ENCODE data around the gene KLK11. TPM values are rescaled to one million over a fixed set of nuclear protein-coding genes. Genes with fewer than 3 reads are reported as not detected.

The KLK11 gene
- total RNA-seq, 4 donors from 2014 or later = 219 to 420 (median 258) TPM

DNA sequence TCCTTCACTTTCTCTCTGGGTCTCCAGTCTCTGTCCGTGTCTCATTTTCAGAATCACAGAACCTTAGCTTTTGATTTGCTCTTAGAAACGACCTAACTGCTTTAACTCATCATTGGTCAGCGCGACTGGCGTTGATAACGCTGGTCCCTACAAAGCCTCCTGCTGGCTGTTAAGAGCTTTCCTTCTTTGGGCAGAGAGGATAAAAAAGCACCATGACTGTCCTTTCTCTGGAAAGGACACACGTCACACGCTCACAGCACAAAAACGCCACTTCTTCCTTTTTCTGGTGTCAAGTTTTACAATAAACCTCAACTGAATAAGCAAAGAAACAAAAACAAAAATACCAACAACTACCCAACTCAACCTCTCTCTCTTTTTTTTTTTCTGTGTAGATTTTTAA lies 10.1 kb upstream of the KLK11 start:
- H3K4me3 ChIP-seq (ENCODE audit: low read depth, poor library complexity, severe bottlenecking) = no peak overlapping the region
- no peak for TF ChIP-seq POLR2A (IDR thresholded peaks at IDR 0.05)
- TF ChIP-seq, protein P1, sequence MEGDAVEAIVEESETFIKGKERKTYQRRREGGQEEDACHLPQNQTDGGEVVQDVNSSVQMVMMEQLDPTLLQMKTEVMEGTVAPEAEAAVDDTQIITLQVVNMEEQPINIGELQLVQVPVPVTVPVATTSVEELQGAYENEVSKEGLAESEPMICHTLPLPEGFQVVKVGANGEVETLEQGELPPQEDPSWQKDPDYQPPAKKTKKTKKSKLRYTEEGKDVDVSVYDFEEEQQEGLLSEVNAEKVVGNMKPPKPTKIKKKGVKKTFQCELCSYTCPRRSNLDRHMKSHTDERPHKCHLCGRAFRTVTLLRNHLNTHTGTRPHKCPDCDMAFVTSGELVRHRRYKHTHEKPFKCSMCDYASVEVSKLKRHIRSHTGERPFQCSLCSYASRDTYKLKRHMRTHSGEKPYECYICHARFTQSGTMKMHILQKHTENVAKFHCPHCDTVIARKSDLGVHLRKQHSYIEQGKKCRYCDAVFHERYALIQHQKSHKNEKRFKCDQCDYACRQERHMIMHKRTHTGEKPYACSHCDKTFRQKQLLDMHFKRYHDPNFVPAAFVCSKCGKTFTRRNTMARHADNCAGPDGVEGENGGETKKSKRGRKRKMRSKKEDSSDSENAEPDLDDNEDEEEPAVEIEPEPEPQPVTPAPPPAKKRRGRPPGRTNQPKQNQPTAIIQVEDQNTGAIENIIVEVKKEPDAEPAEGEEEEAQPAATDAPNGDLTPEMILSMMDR (IDR thresholded peaks at IDR 0.05) = no peak
- intact Hi-C loops (cut with DNase I; ENCODE audit: low total_unique reads) = no loop called here
- 68 to 73% methylated on average over 9 of the region's 9 CpGs for WGBS, 2 donors
- no peak for DNase-seq (ENCODE audit: low spot score in 2 of 2)

- WGBS, 2 donors = 53 to 56% methylated on average over 11 of the region's 11 CpGs
- H3K4me3 ChIP-seq (ENCODE audit: low read depth, poor library complexity, severe bottlenecking) = no peak within 1 kb of the TSS
- TF ChIP-seq, protein P1 (IDR thresholded peaks at IDR 0.05) = no peak
- TF ChIP-seq POLR2A (IDR thresholded peaks at IDR 0.05) = no peak
- no peak for DNase-seq (ENCODE audit: low spot score in 2 of 2)
- intact Hi-C loops (cut with DNase I; ENCODE audit: low total_unique reads) = no loop called here
Measured at GRCh38 chr19:51034704-51035103, 8.3 kb upstream of the KLK11 start, which contains the start of gene KLK12. Gene KLK12 (minus strand): TSS chr19:51035002. CDS start chr19:51034621, 381 bp downstream.

GRCh38 chr19:51031880-51032225 lies 5.4 kb upstream of the KLK11 start:
- TF ChIP-seq POLR2A (IDR thresholded peaks at IDR 0.05) = no peak
- TF ChIP-seq, protein P1 (IDR thresholded peaks at IDR 0.05) = no peak
- DNase-seq (ENCODE audit: low spot score in 2 of 2) = no peak

DNA sequence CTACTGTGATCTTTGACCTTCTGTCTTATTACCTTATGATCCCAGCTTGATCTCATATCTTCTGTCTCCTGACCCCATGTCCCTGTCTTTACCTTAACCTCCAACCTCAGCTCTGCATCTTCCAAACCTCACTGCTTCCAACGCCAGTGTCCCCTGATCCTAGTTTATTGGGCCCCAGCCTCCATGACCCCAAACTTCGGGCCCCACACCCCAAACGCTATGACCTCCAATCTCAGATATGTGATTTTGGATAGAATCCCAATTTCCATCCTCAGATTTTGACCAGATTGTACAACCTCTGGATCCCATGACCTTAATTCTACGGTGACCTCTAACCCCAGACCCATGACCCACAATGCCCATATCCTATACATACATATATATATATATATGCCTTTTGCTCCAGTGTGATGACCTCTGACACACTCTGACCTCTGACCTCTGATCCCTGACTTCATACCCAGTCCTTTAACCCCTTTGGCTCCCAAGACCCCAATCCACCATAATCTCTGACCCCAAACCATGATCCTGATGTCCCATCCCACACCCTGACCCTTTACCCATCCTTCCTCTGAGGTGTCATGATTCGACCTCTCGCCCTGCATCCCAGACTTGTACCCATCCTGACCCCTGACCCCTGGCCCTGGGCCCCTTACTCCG lies 4.9 kb upstream of the KLK11 start:
- H3K4me3 ChIP-seq (ENCODE audit: low read depth, poor library complexity, severe bottlenecking) = no peak overlapping the region
- no peak for TF ChIP-seq POLR2A (IDR thresholded peaks at IDR 0.05)
- TF ChIP-seq, protein P1 (IDR thresholded peaks at IDR 0.05) = no peak
- DNase-seq (ENCODE audit: low spot score in 2 of 2) = no peak
- 82 to 89% methylated on average over 7 of the region's 7 CpGs for whole genome bisulfite sequencing, 2 donors
- intact Hi-C loops (cut with DNase I; ENCODE audit: low total_unique reads) = no loop called here

More at GRCh38 chr19:51031880-51032225, 5.4 kb upstream of the KLK11 start:
- no peak overlapping the region for H3K4me3 ChIP-seq (ENCODE audit: low read depth, poor library complexity, severe bottlenecking)
- intact Hi-C loops (cut with DNase I; ENCODE audit: low total_unique reads) = no loop called here
- WGBS, 2 donors = 90 to 92% methylated on average over 11 to 28 of the region's 28 CpGs

GRCh38 chr19:51030631-51031030 lies 4.2 kb upstream of the KLK11 start:
- 76 to 83% methylated on average over 13 of the region's 13 CpGs for WGBS, 2 donors
- no peak for DNase-seq (ENCODE audit: low spot score in 2 of 2)
- intact Hi-C loops (cut with DNase I; ENCODE audit: low total_unique reads) = no loop called here
- no peak for TF ChIP-seq POLR2A (IDR thresholded peaks at IDR 0.05)
- TF ChIP-seq, protein P1 (IDR thresholded peaks at IDR 0.05) = no peak
- H3K4me3 ChIP-seq (ENCODE audit: low read depth, poor library complexity, severe bottlenecking) = no peak overlapping the region

- no peak overlapping the region for H3K4me3 ChIP-seq (ENCODE audit: low read depth, poor library complexity, severe bottlenecking)
- intact Hi-C loops (cut with DNase I; ENCODE audit: low total_unique reads) = no loop called here
- DNase-seq (ENCODE audit: low spot score in 2 of 2) = no peak
- no peak for TF ChIP-seq POLR2A (IDR thresholded peaks at IDR 0.05)
- TF ChIP-seq, protein P1 (IDR thresholded peaks at IDR 0.05) = no peak
- 83 to 93% methylated on average over 2 of the region's 2 CpGs for WGBS, 2 donors
Measured at GRCh38 chr19:51029718-51030117, 3.3 kb upstream of the KLK11 start.
